Neural crest cell (in vitro differentiated cells): ENCODE results near the gene ARMCX4. TPM values are rescaled to one million over a fixed set of nuclear protein-coding genes. Genes with fewer than 3 reads are reported as not detected.

Experiments
- DNase-seq: peaks from one replicate; pipeline ENCODE4 v3.0.0; 2021; ENCODE audit warnings: low read depth, mixed read lengths, low spot score
- H3K27ac Mint-ChIP-seq: one replicate; pipeline ENCODE4 v1.8.0; 2021; ENCODE audit warnings: mild to moderate bottlenecking, mixed read lengths; ENCODE audit not compliant: unreplicated experiment
- H3K27me3 Mint-ChIP-seq: 2 replicates; pipeline ENCODE4 v1.8.0; 2021; ENCODE audit warnings: low read depth, mild to moderate bottlenecking, mixed read lengths
- H3K36me3 Mint-ChIP-seq: 2 replicates; pipeline ENCODE4 v1.8.0; 2021; ENCODE audit warnings: low read depth, mild to moderate bottlenecking, mixed read lengths
- H3K4me1 Mint-ChIP-seq: 2 replicates; pipeline ENCODE4 v1.8.0; 2021; ENCODE audit warnings: mixed read lengths
- H3K4me3 Mint-ChIP-seq: one replicate; pipeline ENCODE4 v1.8.0; 2021; ENCODE audit warnings: mild to moderate bottlenecking, mixed read lengths
- H3K9me3 Mint-ChIP-seq: 2 replicates; pipeline ENCODE4 v1.8.0; 2021; ENCODE audit warnings: mixed read lengths
- CTCF ChIP-seq: fragments of 200-600 bp; sonication (generic); conservative IDR thresholded peaks from 2 replicates; pipeline ENCODE4 v1.5.0; 2021; ENCODE audit warnings: antibody characterized with exemption, mild to moderate bottlenecking
- total RNA-seq: library from RNA; stranded (reverse); gene quantifications from 2 replicates; pipeline ENCODE4 v1.2.1, GENCODE V29; 2021

The ARMCX4 gene
- total RNA-seq, 1 donor from 2014 or later, result 24.2 TPM

- Mint-ChIP-seq H3K4me1 (no peaks in the 10 kb centered on the region), H3K9me3 (no peaks in the 10 kb centered on the region), H3K36me3 (peaks cover 23% of the 10 kb centered on the region), H3K27ac (no peak overlapping the region), H3K27me3 (no peaks in the 10 kb centered on the region), H3K4me3 (no peak overlapping the region)
- no peak for TF ChIP-seq CTCF
- no peak for DNase-seq
Measured at GRCh38 chrX:101507986-101508385, 22.7 kb downstream of the ARMCX4 start.

GRCh38 chrX:101530944-101531343 is 45.7 kb downstream of the ARMCX4 start:
- Mint-ChIP-seq H3K27me3 (no peaks in the 10 kb centered on the region), H3K27ac (no peak overlapping the region), H3K36me3 (peaks cover 27% of the 10 kb centered on the region), H3K9me3 (peaks cover 7% of the 10 kb centered on the region), H3K4me1 (no peaks in the 10 kb centered on the region), H3K4me3 (no peak overlapping the region)
- TF ChIP-seq CTCF, result no peak
- DNase-seq, result no peak

Other genes starting within 250 kb of the ARMCX4 start
- 0.19 TPM in 1 of 2 replicates, not detected in the other for gene TAF7L, start 194.1 kb upstream of the ARMCX4 start, total RNA-seq
- 31.7 and 32.2 TPM in 2 replicates for gene TIMM8A, start 136.7 kb upstream of the ARMCX4 start, total RNA-seq
- gene BTK, start 99.3 kb upstream of the ARMCX4 start, total RNA-seq, result 0.64 TPM in 1 of 2 replicates, not detected in the other
- gene RPL36A, start 94.4 kb upstream of the ARMCX4 start, total RNA-seq, result 316 and 347 TPM in 2 replicates
- gene GLA, start 77.5 kb upstream of the ARMCX4 start, total RNA-seq, result 48.0 and 50.7 TPM in 2 replicates
- gene HNRNPH2, start 77.2 kb upstream of the ARMCX4 start, total RNA-seq, result 73.3 and 74.0 TPM in 2 replicates
- 30.0 and 30.6 TPM in 2 replicates for gene ARMCX1, start 65.1 kb downstream of the ARMCX4 start, total RNA-seq
- 65.6 and 67.8 TPM in 2 replicates for gene ARMCX6, start 132.5 kb downstream of the ARMCX4 start, total RNA-seq
- 46.1 and 49.1 TPM in 2 replicates for gene ARMCX3, start 137.7 kb downstream of the ARMCX4 start, total RNA-seq
- gene ARMCX2, start 174.4 kb downstream of the ARMCX4 start, total RNA-seq, result 79.9 and 85.6 TPM in 2 replicates